Measurements from ENCODE around the gene VPS39.

Gene VPS39

GRCh38 chr15:42148808-42149492 lies 59.2 kb downstream of the VPS39 start:
- peaks cover 14 to 24% of the 10 kb centered on the region in 2 donors for H3K4me1 ChIP-seq (ENCODE audit: control insufficient read depth in 2 of 2, insufficient read depth in 2 of 2, low read length in 2 of 2)
- H3K4me3 ChIP-seq (ENCODE audit: low read length in 2 of 2) = no peak overlapping the region
- no peaks in the 10 kb centered on the region for H3K27me3 ChIP-seq (ENCODE audit: control insufficient read depth in 2 of 2, insufficient read depth in 2 of 2, low read length in 2 of 2)
- H3K9ac ChIP-seq (ENCODE audit: low read depth in 1 of 2, low read length in 2 of 2) = no peak overlapping the region
- peaks cover 0 to 7% of the 10 kb centered on the region in 2 donors for H3K36me3 ChIP-seq (ENCODE audit: control insufficient read depth in 2 of 2, insufficient read depth in 2 of 2, low read length in 2 of 2)
- H3K9me3 ChIP-seq (ENCODE audit: control insufficient read depth in 2 of 2, low read length in 2 of 2) = no peaks in the 10 kb centered on the region
- no peak overlapping the region for H3K27ac ChIP-seq (ENCODE audit: low read depth in 2 of 2, low read length in 2 of 2)

GRCh38 chr15:42147431-42147735 lies 60.7 kb downstream of the VPS39 start:
- no peaks in the 10 kb centered on the region for H3K9me3 ChIP-seq (ENCODE audit: control insufficient read depth in 2 of 2, low read length in 2 of 2)
- peaks cover 10 to 16% of the 10 kb centered on the region in 2 donors for H3K4me1 ChIP-seq (ENCODE audit: control insufficient read depth in 2 of 2, insufficient read depth in 2 of 2, low read length in 2 of 2)
- H3K4me3 ChIP-seq (ENCODE audit: low read length in 2 of 2) = no peak overlapping the region
- no peak overlapping the region for H3K27ac ChIP-seq (ENCODE audit: low read depth in 2 of 2, low read length in 2 of 2)
- H3K36me3 ChIP-seq (ENCODE audit: control insufficient read depth in 2 of 2, insufficient read depth in 2 of 2, low read length in 2 of 2) = peaks cover 0 to 2% of the 10 kb centered on the region in 2 donors
- H3K9ac ChIP-seq (ENCODE audit: low read depth in 1 of 2, low read length in 2 of 2) = no peak overlapping the region
- no peaks in the 10 kb centered on the region for H3K27me3 ChIP-seq (ENCODE audit: control insufficient read depth in 2 of 2, insufficient read depth in 2 of 2, low read length in 2 of 2)

- H3K9me3 ChIP-seq (ENCODE audit: control insufficient read depth in 2 of 2, low read length in 2 of 2) = no peaks in the 10 kb centered on the region
- H3K27ac ChIP-seq (ENCODE audit: low read depth in 2 of 2, low read length in 2 of 2) = no peak overlapping the region
- no peak overlapping the region for H3K9ac ChIP-seq (ENCODE audit: low read depth in 1 of 2, low read length in 2 of 2)
- peaks cover 0 to 2% of the 10 kb centered on the region in 2 donors for H3K36me3 ChIP-seq (ENCODE audit: control insufficient read depth in 2 of 2, insufficient read depth in 2 of 2, low read length in 2 of 2)
- peaks cover 10 to 15% of the 10 kb centered on the region in 2 donors for H3K4me1 ChIP-seq (ENCODE audit: control insufficient read depth in 2 of 2, insufficient read depth in 2 of 2, low read length in 2 of 2)
- no peaks in the 10 kb centered on the region for H3K27me3 ChIP-seq (ENCODE audit: control insufficient read depth in 2 of 2, insufficient read depth in 2 of 2, low read length in 2 of 2)
- no peak overlapping the region for H3K4me3 ChIP-seq (ENCODE audit: low read length in 2 of 2)
Observed at GRCh38 chr15:42146551-42147430, 61.3 kb downstream of the VPS39 start.

- H3K9ac ChIP-seq (ENCODE audit: low read depth in 1 of 2, low read length in 2 of 2) = no peak overlapping the region
- H3K9me3 ChIP-seq (ENCODE audit: control insufficient read depth in 2 of 2, low read length in 2 of 2) = no peaks in the 10 kb centered on the region
- no peaks in the 10 kb centered on the region for H3K27me3 ChIP-seq (ENCODE audit: control insufficient read depth in 2 of 2, insufficient read depth in 2 of 2, low read length in 2 of 2)
- peaks cover 3% of the 10 kb centered on the region in 2 donors for H3K36me3 ChIP-seq (ENCODE audit: control insufficient read depth in 2 of 2, insufficient read depth in 2 of 2, low read length in 2 of 2)
- H3K4me3 ChIP-seq (ENCODE audit: low read length in 2 of 2) = no peak overlapping the region
- peaks cover 8 to 13% of the 10 kb centered on the region in 2 donors for H3K4me1 ChIP-seq (ENCODE audit: control insufficient read depth in 2 of 2, insufficient read depth in 2 of 2, low read length in 2 of 2)
- no peak overlapping the region for H3K27ac ChIP-seq (ENCODE audit: low read depth in 2 of 2, low read length in 2 of 2)
Observed at GRCh38 chr15:42145546-42146455, 62.3 kb downstream of the VPS39 start.

GRCh38 chr15:42144841-42145375 lies 63.2 kb downstream of the VPS39 start:
- H3K9me3 ChIP-seq (ENCODE audit: control insufficient read depth in 2 of 2, low read length in 2 of 2) = no peaks in the 10 kb centered on the region
- no peak overlapping the region for H3K9ac ChIP-seq (ENCODE audit: low read depth in 1 of 2, low read length in 2 of 2)
- peaks cover 2 to 3% of the 10 kb centered on the region in 2 donors for H3K36me3 ChIP-seq (ENCODE audit: control insufficient read depth in 2 of 2, insufficient read depth in 2 of 2, low read length in 2 of 2)
- H3K4me1 ChIP-seq (ENCODE audit: control insufficient read depth in 2 of 2, insufficient read depth in 2 of 2, low read length in 2 of 2) = peaks cover 15 to 21% of the 10 kb centered on the region in 2 donors
- no peak overlapping the region for H3K4me3 ChIP-seq (ENCODE audit: low read length in 2 of 2)
- no peak overlapping the region for H3K27ac ChIP-seq (ENCODE audit: low read depth in 2 of 2, low read length in 2 of 2)
- no peaks in the 10 kb centered on the region for H3K27me3 ChIP-seq (ENCODE audit: control insufficient read depth in 2 of 2, insufficient read depth in 2 of 2, low read length in 2 of 2)

- Histone ChIP-seq H3K9me3 (ENCODE audit: control insufficient read depth in 2 of 2, low read length in 2 of 2) (no peaks in the 10 kb centered on the region), H3K27ac (ENCODE audit: low read depth in 2 of 2, low read length in 2 of 2) (no peak overlapping the region), H3K9ac (ENCODE audit: low read depth in 1 of 2, low read length in 2 of 2) (no peak overlapping the region), H3K4me3 (ENCODE audit: low read length in 2 of 2) (no peak overlapping the region), H3K4me1 (ENCODE audit: control insufficient read depth in 2 of 2, insufficient read depth in 2 of 2, low read length in 2 of 2) (peaks cover 20 to 29% of the 10 kb centered on the region in 2 donors), H3K27me3 (ENCODE audit: control insufficient read depth in 2 of 2, insufficient read depth in 2 of 2, low read length in 2 of 2) (no peaks in the 10 kb centered on the region), H3K36me3 (ENCODE audit: control insufficient read depth in 2 of 2, insufficient read depth in 2 of 2, low read length in 2 of 2) (peaks cover 2 to 3% of the 10 kb centered on the region in 2 donors)
Observed at GRCh38 chr15:42143866-42144625, 64.1 kb downstream of the VPS39 start.

- Histone ChIP-seq H3K4me1 (ENCODE audit: control insufficient read depth in 2 of 2, insufficient read depth in 2 of 2, low read length in 2 of 2) (peaks cover 20 to 29% of the 10 kb centered on the region in 2 donors), H3K27ac (ENCODE audit: low read depth in 2 of 2, low read length in 2 of 2) (no peak overlapping the region)
Observed at GRCh38 chr15:42143356-42143755, 64.7 kb downstream of the VPS39 start.

GRCh38 chr15:42141795-42142667 lies 66.1 kb downstream of the VPS39 start:
- Histone ChIP-seq H3K9me3 (ENCODE audit: control insufficient read depth in 2 of 2, low read length in 2 of 2) (peaks cover 2 to 5% of the 10 kb centered on the region in 2 donors), H3K9ac (ENCODE audit: low read depth in 1 of 2, low read length in 2 of 2) (peak overlapping the region in 1 of 2 donors; percentile 10), H3K27me3 (ENCODE audit: control insufficient read depth in 2 of 2, insufficient read depth in 2 of 2, low read length in 2 of 2) (no peaks in the 10 kb centered on the region), H3K4me1 (ENCODE audit: control insufficient read depth in 2 of 2, insufficient read depth in 2 of 2, low read length in 2 of 2) (peaks cover 20 to 29% of the 10 kb centered on the region in 2 donors), H3K27ac (ENCODE audit: low read depth in 2 of 2, low read length in 2 of 2) (peak overlapping the region; percentile 48 to 49), H3K36me3 (ENCODE audit: control insufficient read depth in 2 of 2, insufficient read depth in 2 of 2, low read length in 2 of 2) (peaks cover 2 to 3% of the 10 kb centered on the region in 2 donors), H3K4me3 (ENCODE audit: low read length in 2 of 2) (no peak overlapping the region)

More at GRCh38 chr15:42143356-42143755, 64.7 kb downstream of the VPS39 start:
- H3K4me3 ChIP-seq (ENCODE audit: low read length in 2 of 2) = no peak overlapping the region
- peaks cover 2 to 3% of the 10 kb centered on the region in 2 donors for H3K36me3 ChIP-seq (ENCODE audit: control insufficient read depth in 2 of 2, insufficient read depth in 2 of 2, low read length in 2 of 2)
- no peaks in the 10 kb centered on the region for H3K27me3 ChIP-seq (ENCODE audit: control insufficient read depth in 2 of 2, insufficient read depth in 2 of 2, low read length in 2 of 2)
- no peak overlapping the region for H3K9ac ChIP-seq (ENCODE audit: low read depth in 1 of 2, low read length in 2 of 2)
- no peaks in the 10 kb centered on the region for H3K9me3 ChIP-seq (ENCODE audit: control insufficient read depth in 2 of 2, low read length in 2 of 2)
